K562 (cell line): ENCODE measurements around the gene SYT17. TPM values are rescaled to one million over a fixed set of nuclear protein-coding genes. Genes with fewer than 3 reads are reported as not detected.

ENCODE experiments used
- ATAC-seq: fragments of 200-7000 bp; cut with Tn5 transposase; 3 replicates; pipeline ENCODE4 v1.9.1; 2020; ENCODE audit warnings: moderate library complexity
- BruUV-seq: library from RNA; stranded (reverse); fragments of 400-500 nt; replicated peaks from 2 replicates; lab custom pipeline; 2021; lab: Mats Ljungman, UMichigan
- CTCF ChIA-PET: fragments of 300-600 bp; formaldehyde crosslinking; extraction: SDS; loops from one replicate; lab custom pipeline; 2021; ENCODE audit warnings: low intra/inter-chr PET ratio; lab: Yijun Ruan, JAX
- POLR2A ChIA-PET: fragments of 300-600, 350-650 bp; sonication (Branson Sonifier 250); formaldehyde crosslinking; extraction: SDS; loops from one replicate; lab custom pipeline; 2021; ENCODE audit warnings: antibody characterized with exemption, inconsistent platforms; lab: Yijun Ruan, JAX
- DNase-seq, 4 experiments: peaks; one replicate each; pipeline versions ENCODE4 v3.0.0 to v3.0.0-alpha.2; 2011 to 2018; ENCODE audit warnings: low spot score in 3 of 4, mixed read lengths in 3 of 4; ENCODE audit errors: extremely low read depth in 1 of 4
- FAIRE-seq: peaks from 2 replicates; lab custom pipeline; 2011; peaks lifted over from hg19 to GRCh38; lab: Jason Lieb, UNC
- H2AFZ ChIP-seq: 2 replicates; pipeline ENCODE4 v1.6.0; 2011; ENCODE audit warnings: low read depth, low read length, control low read depth, inconsistent platforms
- H3K27ac ChIP-seq: fragments of 200-600 bp; 3 replicates; pipeline ENCODE4 v1.8.0; 2011; ENCODE audit warnings: low read depth, mild to moderate bottlenecking, control low read depth, inconsistent platforms, low read length, moderate library complexity, mixed read lengths; ENCODE audit errors: extremely low read depth
- H3K27me3 ChIP-seq, 2 experiments: fragments of 300-600 bp in 1 of 2; 2 replicates in 1 of 2; 3 replicates in 1 of 2; pipeline versions ENCODE4 v1.6.0 to v1.8.0; 2011; ENCODE audit warnings: inconsistent platforms in 2 of 2, low read length in 2 of 2, mild to moderate bottlenecking in 1 of 2, mixed read lengths in 1 of 2, moderate library complexity in 1 of 2; ENCODE audit not compliant: control insufficient read depth in 2 of 2, insufficient read depth in 2 of 2
- H3K36me3 ChIP-seq: fragments of 300-600 bp; 3 replicates; pipeline ENCODE4 v1.8.0; 2011; ENCODE audit warnings: mild to moderate bottlenecking, low read length, inconsistent platforms; ENCODE audit not compliant: control insufficient read depth, insufficient read depth
- H3K4me1 ChIP-seq, 2 experiments: fragments of 200-600 bp in 1 of 2; replicated peaks in 1 of 2; 2 replicates in 1 of 2; 3 replicates in 1 of 2; pipeline versions ENCODE4 v1.5.1 to v1.8.0; 2011; ENCODE audit warnings: inconsistent platforms in 2 of 2, low read length in 2 of 2, mild to moderate bottlenecking in 1 of 2, mixed read lengths in 1 of 2, moderate library complexity in 1 of 2; ENCODE audit not compliant: control insufficient read depth in 2 of 2, insufficient read depth in 2 of 2
- H3K4me2 ChIP-seq: 2 replicates; pipeline ENCODE4 v1.6.1; 2011; ENCODE audit warnings: low read length, control low read depth, inconsistent platforms, mixed read lengths; ENCODE audit not compliant: insufficient read depth
- H3K4me3 ChIP-seq: fragments of 200-600 bp; sonication (generic), shearing (Covaris generic); 2 replicates; pipeline ENCODE4 v1.5.1; 2016; ENCODE audit warnings: control low read depth, inconsistent platforms
- H3K79me2 ChIP-seq: fragments of 200-600 bp; 3 replicates; pipeline ENCODE4 v1.8.0; 2011; ENCODE audit warnings: low read length, inconsistent platforms; ENCODE audit not compliant: control insufficient read depth, insufficient read depth
- H3K9ac ChIP-seq, 2 experiments: 2 replicates each; pipeline versions ENCODE4 v1.6.0 to v1.6.1; 2011; ENCODE audit warnings: low read depth in 2 of 2, low read length in 2 of 2, control low read depth in 1 of 2, inconsistent platforms in 1 of 2, mild to moderate bottlenecking in 1 of 2, mixed read lengths in 1 of 2; ENCODE audit not compliant: insufficient read depth in 1 of 2
- H3K9me1 ChIP-seq: one replicate; pipeline ENCODE4 v1.6.0; 2011; ENCODE audit warnings: inconsistent platforms, mild to moderate bottlenecking, low read length, moderate library complexity; ENCODE audit not compliant: control insufficient read depth, insufficient read depth
- H3K9me3 ChIP-seq: replicated peaks from 2 replicates; pipeline ENCODE4 v1.5.1; 2011; ENCODE audit warnings: low read depth, low read length, inconsistent platforms; ENCODE audit not compliant: control insufficient read depth, insufficient read depth
- H4K20me1 ChIP-seq: replicated peaks from 2 replicates; pipeline ENCODE4 v1.6.1; 2011; ENCODE audit warnings: low read length, inconsistent platforms, mixed read lengths; ENCODE audit not compliant: control insufficient read depth, insufficient read depth
- BACH1 ChIP-seq: fragments of 200-800 bp; sonication (Bioruptor generic); IDR thresholded peaks from 2 replicates; pipeline ENCODE4 v1.6.1; 2016; ENCODE audit warnings: missing genetic modification characterization, missing compliant biosample characterization
- C11orf30 ChIP-seq: fragments of 450-650 bp; IDR thresholded peaks from 2 replicates; pipeline ENCODE4 v1.6.1; 2016; ENCODE audit warnings: low read depth, mild to moderate bottlenecking
- EGR1 ChIP-seq: fragments of 450-650 bp; conservative IDR thresholded peaks from 2 replicates; pipeline ENCODE4 v1.6.1; 2017; ENCODE audit warnings: mild to moderate bottlenecking
- MAFF ChIP-seq: IDR thresholded peaks from 2 replicates; pipeline ENCODE4 v1.6.1; 2012; ENCODE audit warnings: low read length, improper control_type of control experiment
- MAFG ChIP-seq: fragments of 450-650 bp; conservative IDR thresholded peaks from 2 replicates; pipeline ENCODE4 v1.6.1; 2016; ENCODE audit warnings: missing genetic modification characterization, missing compliant biosample characterization
- MAFK ChIP-seq: IDR thresholded peaks from 2 replicates; pipeline ENCODE4 v1.6.1; 2011; ENCODE audit warnings: low read length, improper control_type of control experiment
- NFE2 ChIP-seq: IDR thresholded peaks from 2 replicates; pipeline ENCODE4 v1.6.1; 2014; ENCODE audit warnings: antibody characterized with exemption, low read depth
- NFE2L1 ChIP-seq: fragments of 450-650 bp; IDR thresholded peaks from 2 replicates; pipeline ENCODE4 v1.6.1; 2016; ENCODE audit warnings: missing genetic modification characterization, low read depth, mild to moderate bottlenecking, missing compliant biosample characterization, moderate library complexity, borderline replicate concordance
- PTTG1 ChIP-seq: fragments of 450-650 bp; IDR thresholded peaks from 2 replicates; pipeline ENCODE4 v1.6.1; 2016; ENCODE audit warnings: low read depth, mild to moderate bottlenecking, missing genetic modification characterization, missing compliant biosample characterization
- RBM15 ChIP-seq: fragments of 200-400 bp; formaldehyde crosslinking; IDR thresholded peaks from 2 replicates; pipeline ENCODE4 v1.6.1; 2018; ENCODE audit warnings: mild to moderate bottlenecking, low read length, moderate library complexity; ENCODE audit not compliant: insufficient read depth
- ZBTB40 ChIP-seq, 2 experiments: fragments of 450-650 bp in 1 of 2; sonication (generic) in 1 of 2; formaldehyde crosslinking in 1 of 2; IDR thresholded peaks; 2 replicates each; pipeline versions ENCODE4 v1.7.1 to v1.9.0; 2016 to 2022; ENCODE audit warnings: inconsistent platforms in 1 of 2, mild to moderate bottlenecking in 1 of 2, missing genetic modification reagents in 1 of 2
- ZKSCAN1 ChIP-seq: fragments of 150-350 bp; IDR thresholded peaks from 2 replicates; pipeline ENCODE4 v1.6.1; 2016; ENCODE audit warnings: low read depth, low read length
- ZNF316 ChIP-seq: fragments of 450-650 bp; IDR thresholded peaks from 2 replicates; pipeline ENCODE4 v1.6.1; 2016
- WGBS: fragments of 100-300 bp; shearing (Covaris generic); methylation state at CpG from one replicate; pipeline ENCODE4 v1.1.6; 2016; ENCODE audit warnings: low coverage, mixed read lengths; ENCODE audit not compliant: insufficient coverage; ENCODE audit errors: missing lambda C conversion rate; 5-methylcytosine and 5-hydroxymethylcytosine counted together
- in situ Hi-C: fragments of 300-500 bp; cut with MboI; formaldehyde crosslinking; loops from 4 replicates; pipeline ENCODE4 v1.15.0; 2018; ENCODE audit warnings: inconsistent platforms, mixed read lengths
- intact Hi-C: fragments of 100-400 bp; cut with micrococcal nuclease; formaldehyde crosslinking; loops from 2 replicates; pipeline ENCODE4 v1.14.2; 2022
- polyA plus RNA-seq, 8 experiments: library from polyadenylated mRNA; depleted of rRNA in 4 of 8; stranded (reverse) in 5 of 8; unstranded in 3 of 8; fragments of >200 nt; fragmentation: Nextera tagmentation in 2 of 8; fragmentation: Illumina TruSeq in 1 of 8; extraction: Ambion mirVana in 2 of 8; extraction: Trizol in 1 of 8; gene quantifications; 2 replicates each; pipeline versions ENCODE4 v1.2.1 to v1.2.3, GENCODE V29; 2011 to 2014; ENCODE audit warnings: inconsistent platforms in 1 of 8, missing spikeins in 1 of 8
- total RNA-seq, 7 experiments: library from RNA; depleted of rRNA in 6 of 7; stranded (reverse); fragments of >200 nt in 6 of 7; fragmentation: Illumina TruSeq in 2 of 7; extraction: Trizol in 2 of 7; gene quantifications; 2 replicates each; pipeline versions ENCODE4 v1.2.1 to v1.2.3, GENCODE V29; 2011 to 2021; ENCODE audit warnings: low replicate concordance in 1 of 7

SYT17 gene
- total and polyA plus RNA-seq, 9 of the 15 experiments (the other 6 are each of a cell fraction or from before 2014, with no cell fraction given), result not detected

- no peaks in the 10 kb centered on the region; the same call in 1 of the 2 replicates for H3K9me3 ChIP-seq
- no peaks in the 10 kb centered on the region for H3K36me3 ChIP-seq
- H3K4me3 ChIP-seq, result no peak overlapping the region
- POLR2A ChIA-PET, result interaction anchor here (0.6 kb wide), 1 partner anchor 9 kb away, joined by 3 read pairs; no protein-coding TSS in a partner anchor
- in situ Hi-C loops (no loop called here), intact Hi-C loops (no loop called here)
- no peak for FAIRE-seq
- H3K4me1 ChIP-seq, result no peaks in the 10 kb centered on the region
- TF ChIP-seq MAFF (peak; percentile 96), NFE2 (peak; percentile 47), NFE2L1 (tag) (peak; percentile 62; the same call in 1 of the 2 replicates), BACH1 (tag) (peak; percentile 58; the same call in 1 of the 2 replicates), ZBTB40 (IDR thresholded peaks at IDR 0.05) (peak; percentile 90), ZBTB40 (CRISPR knock-in tag; IDR thresholded peaks at IDR 0.05) (peak; percentile 73), MAFG (tag) (peak; percentile 95), C11orf30 (peak; percentile 89), PTTG1 (tag) (no peak), EGR1 (no peak), MAFK (peak; percentile 97), ZNF316 (peak; percentile 97), RBM15 (no peak), ZKSCAN1 (no peak)
- no peaks in the 10 kb centered on the region for H3K9me1 ChIP-seq
- H3K27me3 ChIP-seq, result peaks cover 2 to 4% of the 10 kb centered on the region in 2 experiments; a peak in 1 of 5 replicates
- no TSS peak for BruUV-seq
- H4K20me1 ChIP-seq, result no peaks in the 10 kb centered on the region
- no peak overlapping the region for H3K4me2 ChIP-seq
- DNase-seq, result no peak
- H3K27ac ChIP-seq, result no peak overlapping the region
- ATAC-seq, result no peak
- H3K79me2 ChIP-seq, result no peaks in the 10 kb centered on the region
- no peak overlapping the region for H2AFZ ChIP-seq
- H3K9ac ChIP-seq, result no peak overlapping the region
- WGBS, result 0% methylated on average over 4 of the region's 4 CpGs
- CTCF ChIA-PET, result no interaction called here
Measured at GRCh38 chr16:19264123-19264673, 96.2 kb downstream of the SYT17 start.
